ENCODE data around the gene TMTC2.
"Not testable (repeated sequence)": the region's sequence is repeated elsewhere in the genome, so short reads cannot be mapped to it uniquely, and the experiment has no call there.

The TMTC2 gene

GRCh38 chr12:82835217-82835616 is 148.5 kb downstream of the TMTC2 start:
- Histone ChIP-seq H3K4me3 (no peak overlapping the region), H3K36me3 (ENCODE audit: insufficient read depth, low read length) (no peaks in the 10 kb centered on the region), H3K27ac (no peak overlapping the region), H3K9me3 (ENCODE audit: low read depth, low read length) (no peaks in the 10 kb centered on the region), H3K9ac (ENCODE audit: insufficient read length) (no peak overlapping the region)
- no peak for TF ChIP-seq FOXP2 (optimal IDR thresholded peaks at IDR 0.05; ENCODE audit: control extremely low read depth, extremely low read length, insufficient read depth)
- TF ChIP-seq EZH2 (IDR thresholded peaks at IDR 0.05): no peak
- TF ChIP-seq POLR2AphosphoS5 (IDR thresholded peaks at IDR 0.05; ENCODE audit: borderline replicate concordance, low read depth, low read length): no peak
- no peak for DNase-seq (ENCODE audit: low read depth, low spot score)

GRCh38 chr12:82838131-82838551 is 151.4 kb downstream of the TMTC2 start:
- TF ChIP-seq EZH2 (IDR thresholded peaks at IDR 0.05): no peak
- no peak for TF ChIP-seq FOXP2 (optimal IDR thresholded peaks at IDR 0.05; ENCODE audit: control extremely low read depth, extremely low read length, insufficient read depth)
- no peak for TF ChIP-seq POLR2AphosphoS5 (IDR thresholded peaks at IDR 0.05; ENCODE audit: borderline replicate concordance, low read depth, low read length)
- H3K27ac ChIP-seq: no peak overlapping the region; the same call in 1 of the 2 replicates
- DNase-seq (ENCODE audit: low read depth, low spot score): no peak
- H3K4me3 ChIP-seq: no peak overlapping the region
- H3K36me3 ChIP-seq (ENCODE audit: insufficient read depth, low read length): no peaks in the 10 kb centered on the region
- H3K9me3 ChIP-seq (ENCODE audit: low read depth, low read length): no peaks in the 10 kb centered on the region
- no peak overlapping the region for H3K9ac ChIP-seq (ENCODE audit: insufficient read length)

GRCh38 chr12:82838827-82839226 is 152.1 kb downstream of the TMTC2 start:
- H3K4me3 ChIP-seq: no peak overlapping the region
- H3K9ac ChIP-seq (ENCODE audit: insufficient read length): no peak overlapping the region
- no peak overlapping the region; the same call in 1 of the 2 replicates for H3K27ac ChIP-seq
- no peaks in the 10 kb centered on the region for H3K36me3 ChIP-seq (ENCODE audit: insufficient read depth, low read length)
- TF ChIP-seq POLR2AphosphoS5 (IDR thresholded peaks at IDR 0.05; ENCODE audit: borderline replicate concordance, low read depth, low read length) (no peak), FOXP2 (optimal IDR thresholded peaks at IDR 0.05; ENCODE audit: control extremely low read depth, extremely low read length, insufficient read depth) (no peak), EZH2 (IDR thresholded peaks at IDR 0.05) (no peak)
- DNase-seq (ENCODE audit: low read depth, low spot score): no peak
- no peaks in the 10 kb centered on the region for H3K9me3 ChIP-seq (ENCODE audit: low read depth, low read length)

- no peak for TF ChIP-seq POLR2AphosphoS5 (IDR thresholded peaks at IDR 0.05; ENCODE audit: borderline replicate concordance, low read depth, low read length)
- TF ChIP-seq FOXP2 (optimal IDR thresholded peaks at IDR 0.05; ENCODE audit: control extremely low read depth, extremely low read length, insufficient read depth): no peak
- TF ChIP-seq EZH2 (IDR thresholded peaks at IDR 0.05): no peak
Measured at GRCh38 chr12:82839796-82840195, 153.1 kb downstream of the TMTC2 start.

GRCh38 chr12:82841487-82841904 is 154.8 kb downstream of the TMTC2 start:
- Histone ChIP-seq H3K36me3 (ENCODE audit: insufficient read depth, low read length) (no peaks in the 10 kb centered on the region), H3K4me3 (no peak overlapping the region), H3K9ac (ENCODE audit: insufficient read length) (peak overlapping the region; percentile 45), H3K27ac (no peak overlapping the region), H3K9me3 (ENCODE audit: low read depth, low read length) (no peaks in the 10 kb centered on the region)
- DNase-seq (ENCODE audit: low read depth, low spot score): no peak
- TF ChIP-seq EZH2 (IDR thresholded peaks at IDR 0.05) (no peak), FOXP2 (optimal IDR thresholded peaks at IDR 0.05; ENCODE audit: control extremely low read depth, extremely low read length, insufficient read depth) (no peak), POLR2AphosphoS5 (IDR thresholded peaks at IDR 0.05; ENCODE audit: borderline replicate concordance, low read depth, low read length) (no peak)

More at GRCh38 chr12:82839796-82840195, 153.1 kb downstream of the TMTC2 start:
- H3K9ac ChIP-seq (ENCODE audit: insufficient read length): no peak overlapping the region
- no peak overlapping the region for H3K27ac ChIP-seq
- H3K9me3 ChIP-seq (ENCODE audit: low read depth, low read length): no peaks in the 10 kb centered on the region
- H3K4me3 ChIP-seq: no peak overlapping the region
- no peak for DNase-seq (ENCODE audit: low read depth, low spot score)
- no peaks in the 10 kb centered on the region for H3K36me3 ChIP-seq (ENCODE audit: insufficient read depth, low read length)

GRCh38 chr12:82842480-82842879 is 155.8 kb downstream of the TMTC2 start:
- Histone ChIP-seq H3K9me3 (ENCODE audit: low read depth, low read length) (no peaks in the 10 kb centered on the region), H3K9ac (ENCODE audit: insufficient read length) (no peak overlapping the region), H3K36me3 (ENCODE audit: insufficient read depth, low read length) (no peaks in the 10 kb centered on the region), H3K4me3 (no peak overlapping the region), H3K27ac (no peak overlapping the region)
- TF ChIP-seq FOXP2 (optimal IDR thresholded peaks at IDR 0.05; ENCODE audit: control extremely low read depth, extremely low read length, insufficient read depth) (no peak), EZH2 (IDR thresholded peaks at IDR 0.05) (no peak), POLR2AphosphoS5 (IDR thresholded peaks at IDR 0.05; ENCODE audit: borderline replicate concordance, low read depth, low read length) (no peak)
- DNase-seq (ENCODE audit: low read depth, low spot score): no peak

GRCh38 chr12:82845076-82845475 is 158.4 kb downstream of the TMTC2 start:
- not testable (repeated sequence) for H3K4me3 ChIP-seq; DNase-seq (ENCODE audit: low read depth, low spot score)

GRCh38 chr12:82848845-82849244 is 162.1 kb downstream of the TMTC2 start:
- H3K9me3 ChIP-seq (ENCODE audit: low read depth, low read length): no peaks in the 10 kb centered on the region
- DNase-seq (ENCODE audit: low read depth, low spot score): no peak
- H3K9ac ChIP-seq (ENCODE audit: insufficient read length): no peak overlapping the region
- H3K27ac ChIP-seq: no peak overlapping the region
- H3K36me3 ChIP-seq (ENCODE audit: insufficient read depth, low read length): no peaks in the 10 kb centered on the region
- no peak for TF ChIP-seq FOXP2 (optimal IDR thresholded peaks at IDR 0.05; ENCODE audit: control extremely low read depth, extremely low read length, insufficient read depth)
- TF ChIP-seq EZH2 (IDR thresholded peaks at IDR 0.05): no peak
- no peak for TF ChIP-seq POLR2AphosphoS5 (IDR thresholded peaks at IDR 0.05; ENCODE audit: borderline replicate concordance, low read depth, low read length)
- H3K4me3 ChIP-seq: no peak overlapping the region

More at GRCh38 chr12:82845076-82845475, 158.4 kb downstream of the TMTC2 start:
- H3K27ac ChIP-seq; H3K9ac ChIP-seq (ENCODE audit: insufficient read length); H3K9me3 ChIP-seq (ENCODE audit: low read depth, low read length); H3K36me3 ChIP-seq (ENCODE audit: insufficient read depth, low read length): not testable (repeated sequence)

GRCh38 chr12:82852529-82852928 is 165.8 kb downstream of the TMTC2 start:
- Histone ChIP-seq H3K27ac (no peak overlapping the region), H3K9ac (ENCODE audit: insufficient read length) (no peak overlapping the region), H3K4me3 (no peak overlapping the region), H3K36me3 (ENCODE audit: insufficient read depth, low read length) (no peaks in the 10 kb centered on the region), H3K9me3 (ENCODE audit: low read depth, low read length) (no peaks in the 10 kb centered on the region)
- no peak for TF ChIP-seq POLR2AphosphoS5 (IDR thresholded peaks at IDR 0.05; ENCODE audit: borderline replicate concordance, low read depth, low read length)
- TF ChIP-seq EZH2 (IDR thresholded peaks at IDR 0.05): no peak
- no peak for TF ChIP-seq FOXP2 (optimal IDR thresholded peaks at IDR 0.05; ENCODE audit: control extremely low read depth, extremely low read length, insufficient read depth)
- no peak for DNase-seq (ENCODE audit: low read depth, low spot score)

All from SK-N-MC (cell line).